Adrenal gland (tissue), 5 donors: ENCODE results near the gene IFT27.

Experiments used
- CTCF ChIP-seq, 6 experiments: fragments of 450-650 bp in 4 of 6; fragments of 200-600 bp in 2 of 6; sonication (generic) in 1 of 6; IDR thresholded peaks; 1 replicate in 5 of 6; 2 replicates in 1 of 6; pipeline versions ENCODE4 v1.5.1 to v1.8.0; 2016 to 2021; ENCODE audit warnings: antibody characterized with exemption in 6 of 6, mild to moderate bottlenecking in 2 of 6, moderate library complexity in 1 of 6
- POLR2A ChIP-seq, 2 donors: fragments of 450-650 bp; IDR thresholded peaks; one replicate each; pipeline ENCODE4 v1.6.1; 2017; ENCODE audit warnings: antibody characterized with exemption in 2 of 2, mild to moderate bottlenecking in 2 of 2, moderate library complexity in 1 of 2
- donor health status: DM: no; HTN: no; CAD: no.

- TF ChIP-seq POLR2A (IDR thresholded peaks at IDR 0.05) (no peak), CTCF (IDR thresholded peaks at IDR 0.05) (no peak)
These were observed 29.4 kb downstream of the IFT27 start for GRCh38 chr22:36746375-36746970.
